ENCODE results near the gene SCFD2. TPM values are rescaled to one million over a fixed set of nuclear protein-coding genes. Genes with fewer than 3 reads are reported as not detected.

The SCFD2 gene
- total RNA-seq, 2 donors from 2014 or later, result 19.3 to 26.7 TPM

DNA sequence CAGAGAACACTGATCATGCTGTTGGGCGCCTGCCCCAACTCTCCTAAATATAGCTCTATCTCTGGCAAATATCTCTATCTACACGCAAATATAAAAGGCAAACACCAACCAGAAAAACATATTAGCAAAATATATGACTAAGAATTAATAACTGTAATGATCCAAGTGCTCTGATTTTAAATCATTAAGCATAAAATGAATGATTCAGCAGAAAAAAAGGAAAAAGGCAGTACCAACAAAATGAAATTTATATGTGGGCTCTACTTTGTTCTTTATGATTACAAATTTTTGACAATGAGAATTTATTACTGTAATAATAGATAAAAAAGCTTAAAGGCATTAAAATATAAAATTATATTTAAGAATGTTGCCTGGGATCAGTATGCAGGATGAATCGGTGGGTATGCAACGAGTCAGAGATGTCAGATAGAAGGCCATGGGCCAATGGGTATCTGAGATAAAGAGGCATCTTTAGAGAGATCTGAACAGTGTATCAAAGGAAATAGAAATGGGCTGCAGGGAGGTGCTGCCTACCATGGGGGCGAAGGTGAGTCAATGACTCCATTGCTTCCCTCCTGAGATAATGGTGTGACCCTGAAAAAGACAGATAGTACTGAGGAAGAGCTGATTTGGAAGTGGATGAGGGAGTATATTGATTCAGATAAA is 234.8 kb downstream of the SCFD2 start:
- ATAC-seq, result no peak
- H3K9me3 ChIP-seq (ENCODE audit: control insufficient read depth, low read length, poor library complexity, severe bottlenecking), result no peaks in the 10 kb centered on the region
- no peaks in the 10 kb centered on the region for H3K36me3 Mint-ChIP-seq (ENCODE audit: low read depth)
- no peaks in the 10 kb centered on the region for H3K27me3 Mint-ChIP-seq
- H3K27ac Mint-ChIP-seq, result no peak overlapping the region
- no peak overlapping the region for H3K4me3 Mint-ChIP-seq
- DNase-seq, result no peak
- no peaks in the 10 kb centered on the region for H3K4me1 Mint-ChIP-seq

DNA sequence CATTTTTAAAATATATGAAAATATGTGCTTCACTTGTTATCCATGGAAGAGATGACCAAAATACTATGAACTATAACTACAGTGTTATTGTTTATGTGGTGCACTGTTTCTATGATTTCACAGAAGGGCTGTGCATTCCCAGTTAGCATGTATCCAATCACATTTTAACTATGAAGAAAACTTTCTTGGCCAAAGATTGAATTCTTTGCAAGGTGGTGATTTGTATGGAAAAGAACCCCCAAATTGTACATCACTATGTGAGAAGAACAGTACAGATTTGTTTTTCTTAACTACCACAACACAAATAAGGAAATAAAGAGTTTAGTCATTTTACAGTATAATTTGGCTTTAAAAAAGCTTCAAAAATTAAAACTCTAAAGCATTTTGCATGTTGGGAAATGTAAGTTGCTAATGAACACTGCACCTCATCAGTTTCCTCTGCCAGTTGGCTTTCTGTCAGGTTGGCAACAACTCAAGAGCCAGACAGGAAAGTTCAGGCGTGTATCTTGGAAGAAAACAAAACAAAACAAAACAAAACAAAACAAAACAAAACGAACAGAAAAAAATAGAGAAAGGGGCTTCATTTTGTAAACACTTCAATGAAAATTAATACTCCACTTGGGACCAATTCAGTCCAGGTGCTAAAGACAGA is 237.0 kb downstream of the SCFD2 start:
- no peaks in the 10 kb centered on the region for H3K9me3 ChIP-seq (ENCODE audit: control insufficient read depth, low read length, poor library complexity, severe bottlenecking)
- no peaks in the 10 kb centered on the region for H3K27me3 Mint-ChIP-seq
- DNase-seq (no peak), ATAC-seq (no peak)
- H3K36me3 Mint-ChIP-seq (ENCODE audit: low read depth), result no peaks in the 10 kb centered on the region
- H3K4me1 Mint-ChIP-seq, result no peaks in the 10 kb centered on the region
- no peak overlapping the region for H3K27ac Mint-ChIP-seq
- H3K4me3 Mint-ChIP-seq, result no peak overlapping the region

DNA sequence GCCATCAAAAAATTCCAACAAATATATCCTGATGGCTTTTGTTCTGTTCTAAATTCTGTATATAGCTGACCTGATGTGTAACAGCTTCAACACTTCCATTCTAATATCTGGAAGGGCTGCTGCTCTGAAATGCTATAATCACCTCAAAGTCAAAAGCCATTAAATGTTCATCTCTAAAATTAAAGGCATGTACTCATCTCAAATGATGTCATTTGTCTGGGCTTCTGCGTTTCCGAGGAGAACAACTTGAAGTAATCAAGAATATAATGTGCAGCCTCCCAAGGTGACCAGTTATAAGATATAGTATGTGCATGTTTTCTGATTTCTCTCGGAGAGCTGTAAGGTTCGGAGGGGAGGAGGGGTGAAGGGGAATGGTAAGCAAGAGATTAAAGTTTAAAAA is 237.6 kb downstream of the SCFD2 start:
- DNase-seq (no peak), ATAC-seq (no peak)
- Mint-ChIP-seq H3K4me1 (peaks cover under 1% of the 10 kb centered on the region), H3K27ac (no peak overlapping the region), H3K27me3 (no peaks in the 10 kb centered on the region), H3K36me3 (ENCODE audit: low read depth) (no peaks in the 10 kb centered on the region), H3K4me3 (no peak overlapping the region)
- H3K9me3 ChIP-seq (ENCODE audit: control insufficient read depth, low read length, poor library complexity, severe bottlenecking), result no peaks in the 10 kb centered on the region

DNA sequence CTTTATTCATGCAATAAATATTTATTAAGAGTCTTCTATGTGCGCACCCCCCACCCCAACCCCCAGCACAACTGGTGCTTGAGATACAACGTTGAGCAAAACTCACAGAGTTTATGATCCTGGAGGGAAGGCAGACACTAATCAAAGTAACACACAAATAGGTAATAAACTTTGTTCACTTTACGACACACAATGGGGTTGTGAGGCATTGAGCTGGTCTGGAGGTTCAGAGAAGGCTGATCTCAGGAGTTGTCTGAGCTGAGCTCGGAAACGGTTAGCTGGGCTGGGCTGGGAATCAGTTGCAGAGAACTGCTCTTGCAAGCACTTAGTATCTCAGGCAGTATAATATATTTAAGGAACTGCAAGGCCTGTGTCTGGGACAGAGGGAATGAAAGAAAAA is 238.5 kb downstream of the SCFD2 start:
- no peaks in the 10 kb centered on the region for H3K9me3 ChIP-seq (ENCODE audit: control insufficient read depth, low read length, poor library complexity, severe bottlenecking)
- Mint-ChIP-seq H3K27ac (no peak overlapping the region), H3K27me3 (no peaks in the 10 kb centered on the region), H3K4me3 (no peak overlapping the region), H3K36me3 (ENCODE audit: low read depth) (no peaks in the 10 kb centered on the region), H3K4me1 (peaks cover 2% of the 10 kb centered on the region)
- DNase-seq (no peak), ATAC-seq (no peak)

DNA sequence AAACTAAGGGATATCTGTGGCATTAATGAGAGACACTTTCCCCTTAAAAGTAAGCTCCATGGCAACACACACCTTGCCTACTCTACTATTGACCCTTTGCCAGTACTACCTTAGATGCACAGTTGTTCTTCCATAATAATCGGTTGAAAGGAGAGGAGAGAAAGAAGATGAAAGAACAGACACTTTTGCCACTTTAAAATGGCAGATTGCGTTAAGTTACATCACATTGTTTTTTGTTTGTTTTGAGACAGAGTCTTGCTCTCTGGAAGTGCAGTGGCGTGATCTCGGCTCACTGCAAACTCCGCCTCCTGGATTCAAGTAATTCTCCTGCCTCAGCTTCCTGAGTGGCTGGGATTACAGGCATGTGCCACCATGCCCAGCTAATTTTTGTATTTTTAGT is 239.8 kb downstream of the SCFD2 start:
- ATAC-seq (no peak), DNase-seq (no peak)
- peaks cover 2% of the 10 kb centered on the region for H3K4me1 Mint-ChIP-seq
- H3K27me3 Mint-ChIP-seq, result no peaks in the 10 kb centered on the region
- H3K9me3 ChIP-seq (ENCODE audit: control insufficient read depth, low read length, poor library complexity, severe bottlenecking), result no peaks in the 10 kb centered on the region
- H3K27ac Mint-ChIP-seq, result no peak overlapping the region
- no peaks in the 10 kb centered on the region for H3K36me3 Mint-ChIP-seq (ENCODE audit: low read depth)
- H3K4me3 Mint-ChIP-seq, result no peak overlapping the region

DNA sequence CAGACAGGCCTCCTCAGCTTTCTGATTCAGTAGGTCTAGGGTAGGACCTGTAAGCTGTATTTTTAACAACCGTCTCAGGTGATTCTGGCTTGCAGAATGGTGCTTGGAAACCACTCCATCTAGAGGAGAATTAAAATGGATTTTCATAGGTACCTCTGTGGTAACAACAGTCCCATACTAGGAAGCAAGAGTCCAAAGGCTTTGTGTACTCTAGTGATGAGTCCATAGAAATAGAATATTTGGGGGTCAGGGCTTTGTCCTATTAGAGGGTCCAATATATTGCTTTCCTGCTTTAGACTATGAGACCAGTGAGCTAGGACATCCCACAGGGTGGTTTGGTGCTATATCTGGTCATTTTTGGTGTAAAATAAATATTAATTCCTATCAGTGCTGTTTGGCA is 242.0 kb downstream of the SCFD2 start:
- Mint-ChIP-seq H3K36me3 (ENCODE audit: low read depth) (no peaks in the 10 kb centered on the region), H3K4me3 (no peak overlapping the region), H3K27me3 (no peaks in the 10 kb centered on the region), H3K4me1 (peaks cover 2% of the 10 kb centered on the region), H3K27ac (no peak overlapping the region)
- H3K9me3 ChIP-seq (ENCODE audit: control insufficient read depth, low read length, poor library complexity, severe bottlenecking), result no peaks in the 10 kb centered on the region
- ATAC-seq (no peak), DNase-seq (no peak)

DNA sequence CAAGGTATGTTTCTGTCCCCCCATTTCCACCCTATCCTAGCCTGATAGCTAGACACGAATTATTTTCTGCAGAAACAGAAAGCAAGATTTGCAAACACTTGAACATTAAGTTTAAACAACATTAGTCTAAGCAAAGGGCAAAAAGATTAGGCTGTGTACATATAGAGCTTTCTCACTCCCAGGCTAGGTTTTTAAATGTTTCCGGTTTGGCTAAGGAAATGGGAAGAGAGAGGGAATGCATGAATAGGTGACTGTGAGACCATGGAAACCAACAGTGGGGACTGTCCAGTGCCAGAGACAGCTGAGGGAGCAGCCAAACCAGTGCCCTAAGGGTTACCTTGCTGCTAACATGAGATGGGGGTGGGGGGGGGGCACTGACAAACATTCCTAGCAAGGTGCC is 242.7 kb downstream of the SCFD2 start:
- no peak overlapping the region for H3K4me3 Mint-ChIP-seq
- peaks cover 6% of the 10 kb centered on the region for H3K4me1 Mint-ChIP-seq
- H3K36me3 Mint-ChIP-seq (ENCODE audit: low read depth), result no peaks in the 10 kb centered on the region
- no peaks in the 10 kb centered on the region for H3K9me3 ChIP-seq (ENCODE audit: control insufficient read depth, low read length, poor library complexity, severe bottlenecking)
- no peaks in the 10 kb centered on the region for H3K27me3 Mint-ChIP-seq
- no peak overlapping the region for H3K27ac Mint-ChIP-seq
- no peak for DNase-seq
- ATAC-seq, result no peak

DNA sequence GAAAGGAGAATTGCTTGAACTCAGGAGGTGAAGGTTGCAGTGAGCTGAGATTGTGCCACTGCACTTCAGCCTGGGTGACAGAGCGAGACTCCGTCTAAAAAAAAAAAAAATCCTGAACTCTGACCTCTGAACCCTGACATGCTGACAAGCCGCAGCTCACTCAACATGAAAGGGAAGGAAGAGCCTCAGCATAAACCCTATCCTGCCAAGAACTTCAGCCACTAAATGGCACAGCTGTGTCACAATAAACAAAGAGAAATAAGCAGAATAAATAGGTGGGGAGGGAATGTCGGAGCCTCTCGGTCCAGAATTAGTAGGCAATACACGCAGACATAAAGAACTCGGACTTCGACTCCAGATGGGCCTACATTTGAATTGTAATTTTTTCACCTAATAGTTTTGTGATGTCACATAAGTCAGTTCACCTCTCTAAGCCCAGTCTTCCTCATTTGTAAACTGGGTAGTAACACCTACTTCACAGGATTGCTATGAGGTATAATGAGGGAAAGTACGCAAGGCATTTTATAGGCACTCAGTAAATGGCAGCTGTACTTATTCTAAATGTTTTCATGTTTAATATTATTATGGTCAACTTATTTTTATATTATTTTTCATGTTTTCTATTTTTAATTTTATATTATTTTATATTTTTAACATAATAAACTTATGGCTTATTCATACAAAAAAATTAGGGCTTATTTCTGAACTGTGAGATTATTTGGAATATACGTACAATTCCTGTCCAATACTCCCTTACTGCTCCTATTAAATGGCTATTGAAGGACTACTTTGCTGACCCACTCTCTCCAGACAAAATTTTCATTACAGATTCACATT is 243.4 kb downstream of the SCFD2 start:
- Mint-ChIP-seq H3K4me3 (no peak overlapping the region), H3K27ac (no peak overlapping the region), H3K36me3 (ENCODE audit: low read depth) (no peaks in the 10 kb centered on the region), H3K27me3 (no peaks in the 10 kb centered on the region), H3K4me1 (peaks cover 7% of the 10 kb centered on the region)
- DNase-seq, result no peak
- no peak for ATAC-seq
- H3K9me3 ChIP-seq (ENCODE audit: control insufficient read depth, low read length, poor library complexity, severe bottlenecking), result no peaks in the 10 kb centered on the region

DNA sequence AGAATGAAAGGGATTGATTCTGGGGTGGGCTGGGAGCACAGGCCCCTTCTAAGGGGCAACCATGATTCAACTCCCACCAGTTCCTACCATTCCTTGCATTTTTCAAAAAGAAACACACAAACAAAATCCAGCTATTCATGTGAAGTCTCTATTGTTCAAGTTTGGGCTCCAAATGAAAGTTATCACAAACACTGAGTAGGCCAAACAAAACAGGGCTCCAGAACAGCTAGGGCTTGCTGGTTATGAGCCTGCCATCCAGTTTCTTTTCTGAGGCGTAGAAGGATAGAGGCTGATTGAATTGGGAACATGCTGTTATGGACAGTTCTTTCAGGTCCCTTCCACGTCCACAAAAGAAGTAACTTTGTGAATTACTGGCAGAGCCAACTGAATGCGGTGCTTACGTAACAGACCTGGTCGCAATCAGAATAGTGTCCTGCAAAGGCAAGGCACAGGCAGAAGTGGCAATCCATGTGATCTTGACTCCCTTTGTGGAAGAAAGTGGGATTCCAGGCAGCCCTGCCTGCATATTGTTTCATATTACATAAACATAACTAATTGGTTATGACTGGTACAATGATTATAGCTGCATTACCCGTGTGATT is 244.5 kb downstream of the SCFD2 start:
- H3K4me1 Mint-ChIP-seq, result peaks cover 8% of the 10 kb centered on the region
- no peak for DNase-seq
- H3K27ac Mint-ChIP-seq, result no peak overlapping the region
- no peak overlapping the region for H3K4me3 Mint-ChIP-seq
- H3K27me3 Mint-ChIP-seq, result no peaks in the 10 kb centered on the region
- no peak for ATAC-seq
- no peaks in the 10 kb centered on the region for H3K9me3 ChIP-seq (ENCODE audit: control insufficient read depth, low read length, poor library complexity, severe bottlenecking)
- H3K36me3 Mint-ChIP-seq (ENCODE audit: low read depth), result peaks cover under 1% of the 10 kb centered on the region

DNA sequence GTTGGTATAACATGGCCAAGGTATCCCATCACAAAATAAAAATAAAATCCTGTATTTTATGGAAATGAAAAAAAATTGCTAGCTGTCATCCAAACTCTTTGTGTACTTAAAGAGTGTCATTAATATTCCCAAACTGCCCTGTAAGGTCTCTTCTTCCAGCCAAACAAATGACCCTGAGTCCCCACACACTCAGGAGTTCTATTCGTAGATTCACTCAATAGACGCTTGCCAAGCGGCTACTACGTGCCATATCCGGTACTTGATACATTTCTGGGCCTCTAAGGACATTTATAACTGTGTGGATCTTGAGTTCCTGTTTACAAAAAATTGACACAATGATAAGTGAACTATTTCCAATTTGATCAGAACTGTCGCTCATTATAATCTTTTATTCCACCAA is 245.1 kb downstream of the SCFD2 start:
- Mint-ChIP-seq H3K4me1 (peaks cover 8% of the 10 kb centered on the region), H3K36me3 (ENCODE audit: low read depth) (peaks cover 2% of the 10 kb centered on the region), H3K27ac (no peak overlapping the region), H3K27me3 (no peaks in the 10 kb centered on the region), H3K4me3 (no peak overlapping the region)
- ATAC-seq (no peak), DNase-seq (no peak)
- H3K9me3 ChIP-seq (ENCODE audit: control insufficient read depth, low read length, poor library complexity, severe bottlenecking), result no peaks in the 10 kb centered on the region

DNA sequence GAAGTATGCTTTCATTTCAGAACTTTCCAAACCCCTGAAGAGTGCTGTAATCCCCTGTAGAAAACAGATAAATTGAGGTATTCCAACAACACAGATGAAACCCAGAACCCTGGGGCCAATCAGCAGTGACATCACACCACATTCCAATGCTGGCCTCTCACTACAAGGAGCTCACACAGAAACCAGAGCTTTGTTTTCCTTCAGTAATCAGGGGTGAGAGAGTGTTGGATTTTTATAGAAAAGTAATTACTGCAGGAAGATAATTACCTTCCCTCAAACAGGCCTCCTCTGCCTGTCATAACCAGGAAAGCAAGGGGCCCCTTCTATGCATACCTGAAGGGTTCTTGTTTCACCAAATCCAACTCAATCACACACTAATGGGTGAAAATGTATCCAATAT is 246.2 kb downstream of the SCFD2 start:
- Mint-ChIP-seq H3K4me3 (no peak overlapping the region), H3K4me1 (peaks cover 8% of the 10 kb centered on the region), H3K27me3 (no peaks in the 10 kb centered on the region), H3K36me3 (ENCODE audit: low read depth) (peaks cover 2% of the 10 kb centered on the region), H3K27ac (no peak overlapping the region)
- no peak for ATAC-seq
- no peak for DNase-seq
- H3K9me3 ChIP-seq (ENCODE audit: control insufficient read depth, low read length, poor library complexity, severe bottlenecking), result no peaks in the 10 kb centered on the region

DNA sequence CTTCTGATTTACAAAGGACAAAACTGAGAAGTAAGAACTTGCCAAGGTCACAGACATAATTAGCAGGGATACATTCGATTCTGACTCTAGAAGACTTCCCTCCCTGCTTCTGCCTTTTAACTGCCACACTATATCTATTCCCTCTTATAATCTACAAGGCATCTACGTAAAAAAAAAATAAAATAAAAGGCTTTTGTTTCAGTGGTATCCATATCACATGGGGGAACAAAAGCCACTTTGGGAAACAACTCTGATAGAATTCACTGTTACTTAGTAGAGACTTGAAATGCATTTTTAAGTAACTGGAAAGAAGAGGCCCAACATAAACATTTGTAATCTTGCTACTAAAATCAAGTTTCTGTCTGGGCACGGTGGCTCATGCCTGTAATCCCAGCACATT is 247.2 kb downstream of the SCFD2 start:
- no peaks in the 10 kb centered on the region for H3K9me3 ChIP-seq (ENCODE audit: control insufficient read depth, low read length, poor library complexity, severe bottlenecking)
- H3K36me3 Mint-ChIP-seq (ENCODE audit: low read depth), result peaks cover 2% of the 10 kb centered on the region
- H3K27me3 Mint-ChIP-seq, result no peaks in the 10 kb centered on the region
- peaks cover 8% of the 10 kb centered on the region for H3K4me1 Mint-ChIP-seq
- H3K27ac Mint-ChIP-seq, result no peak overlapping the region
- no peak overlapping the region for H3K4me3 Mint-ChIP-seq
- ATAC-seq (no peak), DNase-seq (no peak)

DNA sequence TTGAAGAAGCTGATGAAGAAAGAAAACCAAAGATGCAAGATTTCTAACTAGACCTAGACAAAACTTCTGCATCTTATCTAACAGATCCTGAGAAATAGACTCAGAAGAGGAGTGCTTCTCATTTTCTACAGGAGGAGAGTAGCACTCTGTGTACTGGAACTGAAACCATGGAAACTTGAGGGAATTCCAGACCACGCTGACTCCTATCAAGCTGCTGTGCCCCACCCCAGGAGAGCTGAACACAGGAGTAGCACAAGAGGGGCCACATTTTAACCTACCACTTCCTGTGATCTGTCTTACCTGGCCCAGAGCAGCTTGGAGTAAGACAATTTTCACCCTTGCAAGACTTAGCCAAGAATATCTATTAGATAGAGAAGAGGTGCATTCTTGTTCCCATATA is 248.9 kb downstream of the SCFD2 start:
- no peak for DNase-seq
- Mint-ChIP-seq H3K27me3 (no peaks in the 10 kb centered on the region), H3K4me3 (no peak overlapping the region), H3K36me3 (ENCODE audit: low read depth) (peaks cover 2% of the 10 kb centered on the region), H3K4me1 (peaks cover 5% of the 10 kb centered on the region), H3K27ac (no peak overlapping the region)
- no peak for ATAC-seq
- H3K9me3 ChIP-seq (ENCODE audit: control insufficient read depth, low read length, poor library complexity, severe bottlenecking), result no peaks in the 10 kb centered on the region

All from T-helper 17 cell (primary cell).